Aorta (tissue), 5 donors: ENCODE results near the gene MYO19. TPM values are rescaled to one million over a fixed set of nuclear protein-coding genes. Genes with fewer than 3 reads are reported as not detected.
"Not testable (repeated sequence)": the region's sequence is repeated elsewhere in the genome, so short reads cannot be mapped to it uniquely, and the experiment has no call there.

Experiments
- ATAC-seq: fragments of 200-7000 bp; cut with Tn5 transposase; one replicate; pipeline ENCODE4 v1.9.1; 2022; ENCODE audit warnings: moderate library complexity; ENCODE audit not compliant: low FRiP score
- DNase-seq, 2 donors: peaks; one replicate each; pipeline ENCODE4 v3.0.0-alpha.2; 2020
- H3K27ac ChIP-seq, 2 donors: one replicate each; pipeline ENCODE4 v1.5.1; 2013; ENCODE audit warnings: low read length in 2 of 2, mild to moderate bottlenecking in 2 of 2, moderate library complexity in 2 of 2, control low read depth in 1 of 2, inconsistent platforms in 1 of 2, low read depth in 1 of 2
- H3K27me3 ChIP-seq, 2 donors: one replicate each; pipeline ENCODE4 v1.6.1; 2013; ENCODE audit warnings: control low read depth in 1 of 2, low read length in 1 of 2, mild to moderate bottlenecking in 1 of 2, moderate library complexity in 1 of 2; ENCODE audit not compliant: insufficient read depth in 2 of 2, control insufficient read depth in 1 of 2
- H3K36me3 ChIP-seq, 2 donors: one replicate each; pipeline ENCODE4 v1.6.1; 2013; ENCODE audit warnings: control low read depth in 1 of 2, low read length in 1 of 2, mild to moderate bottlenecking in 1 of 2; ENCODE audit not compliant: insufficient read depth in 2 of 2, control insufficient read depth in 1 of 2
- H3K4me1 ChIP-seq, 2 donors: one replicate each; pipeline ENCODE4 v1.6.1; 2013; ENCODE audit warnings: low read length in 2 of 2, control low read depth in 1 of 2, mild to moderate bottlenecking in 1 of 2, moderate library complexity in 1 of 2; ENCODE audit not compliant: insufficient read depth in 2 of 2, control insufficient read depth in 1 of 2
- H3K4me3 ChIP-seq, 2 donors: one replicate each; pipeline ENCODE4 v1.5.1; 2013; ENCODE audit warnings: low read length in 2 of 2, control low read depth in 1 of 2, mild to moderate bottlenecking in 1 of 2
- H3K9me3 ChIP-seq: one replicate; pipeline ENCODE4 v1.6.1; 2013; ENCODE audit warnings: mild to moderate bottlenecking, low read length; ENCODE audit not compliant: control insufficient read depth
- WGBS, 2 donors: extraction: QIAGEN DNeasy Blood & Tissue Kit; methylation state at CpG; one replicate each; pipeline ENCODE4 v1.1.7; 2013; 5-methylcytosine and 5-hydroxymethylcytosine counted together
- intact Hi-C, 2 donors: fragments of 100-400 bp; cut with DNase I; formaldehyde crosslinking; loops; one replicate each; pipeline versions ENCODE4 v1.14.2 to v1.15.0; 2022
- polyA plus RNA-seq, 2 donors: library from polyadenylated mRNA; stranded (reverse); fragments of 200-250 nt; gene quantifications; one replicate each; pipeline ENCODE4 v1.2.3, GENCODE V29; 2013
- total RNA-seq, 2 donors: library from RNA; stranded (reverse); fragmentation: NEBNext Ultra II Directional; extraction: Animal tissue kit (Norgen Biotek cat#: 25700); gene quantifications; one replicate each; pipeline ENCODE4 v1.2.1, GENCODE V29; 2021
- donor health status: healthy with polysubstance abuse.
- donor health status: Bipolar disorder and iron deficiency.
- donor health status: DM: no; HTN: no; CAD: no.
- donor health status: DM: no; HTN: no; CAD: no.
- donor health status: DM: yes; HTN: yes; CAD: no.

The MYO19 gene
- total and polyA plus RNA-seq, 4 donors = 13.1 to 57.3 (median 32.2) TPM

DNA sequence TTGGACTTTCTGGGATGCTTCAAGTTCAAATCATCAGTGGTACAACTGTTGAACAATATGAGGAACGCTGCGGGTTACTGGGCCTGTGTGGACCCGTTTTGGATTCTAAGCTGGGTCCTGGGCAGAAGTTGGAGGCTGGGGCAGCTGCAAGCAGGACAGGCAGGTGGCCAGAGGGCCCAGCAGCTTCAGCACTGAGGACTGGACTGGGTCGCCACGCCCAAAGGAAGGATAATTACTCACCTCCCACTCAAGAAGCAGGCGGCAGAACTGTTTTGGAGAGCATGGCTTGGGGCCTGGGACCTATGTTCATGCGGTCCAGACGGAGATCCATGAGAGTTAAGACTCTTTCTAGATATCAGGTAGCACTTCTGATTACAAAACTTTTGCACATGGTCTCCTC lies 49.6 kb downstream of the MYO19 start:
- Histone ChIP-seq H3K9me3 (no peaks in the 10 kb centered on the region), H3K27ac (no peak overlapping the region), H3K27me3 (no peaks in the 10 kb centered on the region), H3K4me1 (no peaks in the 10 kb centered on the region), H3K36me3 (no peaks in the 10 kb centered on the region), H3K4me3 (no peak overlapping the region)
- intact Hi-C loops = loop anchor here (10.0 kb wide), 5 partner anchors 50 to 520 kb away; partner anchors contain the start of genes AATF (in 1 of the 2), DHRS11 (in 1 of the 2), MYO19 (in 1 of the 2) and PIGW (in 1 of the 2)
- no peak for ATAC-seq
- WGBS, 2 donors = 90 to 94% methylated on average over 8 of the region's 8 CpGs
- DNase-seq = no peak

DNA sequence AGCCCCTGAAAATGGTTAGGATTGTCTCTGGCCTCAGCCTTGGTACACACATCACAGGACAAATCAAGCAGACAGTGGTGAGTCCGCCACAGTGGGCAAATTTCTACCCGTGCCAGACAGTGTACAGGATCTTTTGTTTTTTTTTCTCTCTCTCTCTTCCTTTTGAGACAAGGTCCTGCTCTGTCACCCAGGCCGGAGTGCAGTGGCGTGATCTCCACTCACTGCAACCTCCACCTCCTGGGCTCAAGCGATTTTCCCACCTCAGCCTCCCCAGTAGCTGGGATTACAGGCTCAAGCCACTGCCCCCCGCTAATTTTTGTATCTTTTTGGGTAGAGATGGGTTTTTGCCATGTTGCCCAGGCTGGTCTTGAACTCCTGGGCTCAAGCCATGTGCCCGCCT lies 50.6 kb downstream of the MYO19 start:
- WGBS, 2 donors = 89 to 93% methylated on average over 7 of the region's 7 CpGs
- not testable (repeated sequence) for DNase-seq, ATAC-seq, H3K4me1 ChIP-seq, H3K27ac ChIP-seq, H3K36me3 ChIP-seq, H3K27me3 ChIP-seq, H3K4me3 ChIP-seq, H3K9me3 ChIP-seq
- intact Hi-C loops = loop anchor here (10.0 kb wide), 5 partner anchors 51 to 519 kb away; partner anchors contain the start of genes AATF (in 1 of the 2), DHRS11 (in 1 of the 2), MYO19 (in 1 of the 2) and PIGW (in 1 of the 2)

DNA sequence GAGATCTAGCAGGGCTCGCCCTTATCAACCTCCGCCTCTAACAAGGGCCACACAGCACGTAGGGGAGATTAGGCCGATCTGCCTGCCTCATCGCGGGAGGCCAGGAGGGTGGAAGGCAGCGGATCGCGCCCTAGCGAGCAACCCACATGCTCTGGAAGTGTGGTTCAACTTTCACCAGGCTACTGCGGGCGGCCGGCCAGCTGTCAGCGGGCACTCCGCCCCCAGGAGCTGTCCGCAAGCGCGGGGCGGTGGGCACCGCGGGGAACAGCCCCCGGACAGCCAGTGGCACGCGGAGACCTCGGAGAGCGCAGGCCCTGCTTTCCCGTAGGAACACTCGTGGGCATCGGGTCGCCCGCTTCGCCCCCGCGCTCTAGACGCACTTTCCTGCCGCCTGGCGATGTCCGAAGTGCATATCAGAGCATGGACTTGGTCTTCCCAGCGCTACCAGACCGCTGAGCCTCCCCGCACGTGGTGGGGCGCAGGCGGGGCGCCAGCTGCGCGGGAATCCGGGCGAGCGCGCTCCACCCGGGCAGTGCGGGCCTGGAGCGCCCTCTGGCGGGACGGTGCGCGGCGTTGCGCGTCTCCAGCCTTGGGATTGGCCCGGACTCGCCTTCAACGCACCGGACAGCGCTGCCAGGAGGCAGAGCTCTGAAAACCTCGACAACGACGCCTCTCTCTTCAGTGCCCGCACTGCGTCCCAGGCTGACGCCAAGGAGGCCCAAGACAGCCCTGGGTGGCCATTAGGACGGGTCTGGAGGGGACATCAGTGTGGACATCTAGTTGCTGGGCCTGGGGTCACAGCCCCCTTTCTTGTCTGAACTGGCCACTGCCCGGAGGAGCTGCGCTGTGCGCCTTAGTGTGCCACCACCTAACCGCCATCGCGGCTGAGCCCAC lies 51.8 kb downstream of the MYO19 start:
- WGBS, 2 donors = 5 to 6% methylated on average over 75 to 79 of the region's 79 CpGs
- ATAC-seq = peak; percentile 93
- H3K36me3 ChIP-seq = no peaks in the 10 kb centered on the region
- H3K4me3 ChIP-seq = peak overlapping the region in 1 of 2 donors; percentile 11
- H3K9me3 ChIP-seq = no peaks in the 10 kb centered on the region
- DNase-seq = peak; percentile 88 to 96
- intact Hi-C loops = loop anchor here (10.0 kb wide), 5 partner anchors 52 to 518 kb away; partner anchors contain the start of genes AATF (in 1 of the 2), DHRS11 (in 1 of the 2), MYO19 (in 1 of the 2) and PIGW (in 1 of the 2)
- no peak overlapping the region for H3K27ac ChIP-seq
- H3K27me3 ChIP-seq = no peaks in the 10 kb centered on the region
- no peaks in the 10 kb centered on the region for H3K4me1 ChIP-seq

DNA sequence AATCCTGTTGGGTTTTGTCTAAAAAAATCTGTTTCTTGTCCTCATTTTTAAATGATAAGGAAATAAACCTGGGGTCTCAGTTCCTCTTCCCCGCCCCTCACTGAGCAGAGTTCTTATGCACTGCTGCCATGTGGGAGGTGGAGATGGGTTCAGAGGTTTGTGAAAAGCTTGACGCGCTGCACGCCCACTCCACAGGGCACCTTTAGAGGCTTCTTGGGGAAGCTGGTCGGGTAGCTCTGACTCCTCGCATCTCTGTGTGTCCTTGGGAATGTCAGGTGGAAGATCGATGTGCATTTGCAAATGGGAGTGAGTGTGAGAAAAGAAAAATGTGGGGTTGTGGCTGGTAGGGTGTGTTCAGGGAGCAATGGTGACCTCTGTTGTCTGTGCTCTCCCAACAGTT lies 52.8 kb downstream of the MYO19 start:
- no peak for DNase-seq
- no peak overlapping the region for H3K27ac ChIP-seq
- no peaks in the 10 kb centered on the region for H3K27me3 ChIP-seq
- no peak for ATAC-seq
- intact Hi-C loops = loop anchor here (10.0 kb wide), 5 partner anchors 53 to 517 kb away; partner anchors contain the start of genes AATF (in 1 of the 2), DHRS11 (in 1 of the 2), MYO19 (in 1 of the 2) and PIGW (in 1 of the 2)
- WGBS, 2 donors = 64 to 65% methylated on average over 7 of the region's 7 CpGs
- no peaks in the 10 kb centered on the region for H3K4me1 ChIP-seq
- H3K36me3 ChIP-seq = no peaks in the 10 kb centered on the region
- no peaks in the 10 kb centered on the region for H3K9me3 ChIP-seq
- H3K4me3 ChIP-seq = no peak overlapping the region

DNA sequence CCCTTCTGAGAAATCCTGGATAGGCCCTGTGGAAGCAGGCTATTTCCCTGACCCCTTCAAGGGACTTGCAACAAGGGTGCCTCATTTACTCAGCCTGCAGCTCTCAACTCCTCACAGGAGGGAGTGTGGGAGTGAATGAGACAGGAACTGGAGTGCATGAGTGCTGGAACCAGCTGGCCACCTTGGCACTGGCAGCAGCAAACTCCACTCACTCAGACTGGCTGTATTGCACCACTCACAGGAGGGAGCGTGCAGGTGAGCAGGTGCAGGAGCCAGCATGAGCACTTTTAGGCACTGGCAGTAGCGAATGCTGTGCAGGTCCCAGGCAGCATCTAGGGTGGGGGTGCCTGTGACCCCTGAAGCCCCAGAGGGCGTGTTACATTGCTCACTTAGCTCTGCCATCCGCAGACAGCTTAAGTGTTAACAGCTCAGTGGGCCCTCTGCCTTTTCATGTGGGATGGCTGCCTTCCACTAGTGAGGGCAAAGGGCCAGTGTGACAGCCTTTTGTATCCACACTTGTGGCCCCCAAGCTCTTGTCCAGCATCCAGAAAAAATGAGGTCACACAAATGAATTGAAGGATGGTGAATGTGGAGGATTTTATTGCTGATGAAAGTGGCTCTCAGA lies 59.2 kb downstream of the MYO19 start:
- Histone ChIP-seq H3K27ac (no peak overlapping the region), H3K36me3 (no peaks in the 10 kb centered on the region), H3K4me1 (no peaks in the 10 kb centered on the region), H3K9me3 (no peaks in the 10 kb centered on the region), H3K4me3 (no peak overlapping the region), H3K27me3 (no peaks in the 10 kb centered on the region)
- intact Hi-C loops = no loop called here
- ATAC-seq (no peak), DNase-seq (no peak)
- 70 to 77% methylated on average over 4 of the region's 4 CpGs for WGBS, 2 donors

DNA sequence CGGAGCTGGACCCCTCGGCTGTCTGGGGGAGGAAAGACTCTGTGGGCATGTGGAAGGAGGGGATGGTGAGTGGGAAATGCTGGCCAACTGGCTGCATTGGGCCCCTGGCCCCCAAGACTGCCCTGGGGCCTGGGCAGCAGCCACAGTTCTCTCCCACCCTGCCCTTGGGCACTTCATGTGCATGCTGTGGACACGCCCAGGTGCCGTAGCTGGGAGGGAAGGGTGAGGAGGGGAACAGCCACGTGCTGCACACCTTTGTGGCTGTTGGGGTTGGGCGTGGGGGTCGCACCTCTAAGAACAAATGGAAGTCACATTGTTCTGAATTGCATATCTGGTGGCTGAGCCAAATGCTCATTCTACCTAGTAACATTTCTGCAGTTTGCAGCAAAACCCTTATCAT lies 60.1 kb downstream of the MYO19 start:
- Histone ChIP-seq H3K36me3 (no peaks in the 10 kb centered on the region), H3K4me1 (no peaks in the 10 kb centered on the region), H3K4me3 (no peak overlapping the region), H3K27me3 (no peaks in the 10 kb centered on the region), H3K9me3 (no peaks in the 10 kb centered on the region), H3K27ac (no peak overlapping the region)
- no peak for DNase-seq
- no peak for ATAC-seq
- WGBS, 2 donors = 58 to 63% methylated on average over 7 of the region's 7 CpGs
- intact Hi-C loops = no loop called here

DNA sequence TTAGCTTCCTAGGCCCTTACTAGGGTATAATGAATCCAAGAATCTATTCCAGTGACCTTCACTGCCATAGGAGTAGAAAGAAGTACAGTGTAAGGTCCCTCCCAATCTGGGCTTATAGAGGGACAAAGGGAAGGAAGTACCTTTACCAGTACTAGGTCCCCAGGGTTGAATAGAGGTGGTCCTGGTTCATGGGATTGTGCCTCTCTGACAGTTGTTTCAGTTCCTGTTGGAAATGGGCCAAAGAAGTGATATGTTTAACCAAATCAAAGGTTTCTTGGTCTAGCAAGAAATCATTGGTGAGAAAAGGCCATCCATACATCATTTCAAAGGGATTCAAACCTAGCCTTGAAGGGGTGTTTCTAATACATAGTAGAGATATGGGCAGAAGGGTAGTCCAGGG lies 64.2 kb downstream of the MYO19 start:
- no peaks in the 10 kb centered on the region for H3K27me3 ChIP-seq
- no peak overlapping the region for H3K4me3 ChIP-seq
- intact Hi-C loops = no loop called here
- no peak for ATAC-seq
- no peaks in the 10 kb centered on the region for H3K9me3 ChIP-seq
- DNase-seq = no peak
- H3K4me1 ChIP-seq = no peaks in the 10 kb centered on the region
- no peaks in the 10 kb centered on the region for H3K36me3 ChIP-seq
- H3K27ac ChIP-seq = no peak overlapping the region

DNA sequence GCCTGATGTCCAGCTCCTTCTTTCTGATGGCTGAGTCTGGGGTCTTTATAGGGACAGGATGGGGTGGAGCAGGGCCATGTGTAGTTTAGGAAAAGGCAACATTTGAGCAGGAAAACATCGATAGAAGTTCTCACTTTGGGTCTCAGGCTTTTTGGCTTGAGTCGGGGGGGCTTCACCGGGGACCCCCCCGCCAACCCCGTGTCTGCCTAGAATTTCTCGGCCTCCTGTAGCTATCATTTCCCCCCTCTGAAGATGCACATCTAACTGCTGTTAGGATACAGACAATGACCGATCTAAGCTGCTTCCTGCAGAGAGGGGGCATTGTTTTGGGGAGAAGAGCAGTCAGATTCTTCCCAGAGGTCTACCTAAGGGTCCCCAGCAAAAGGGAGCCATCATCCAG lies 64.9 kb downstream of the MYO19 start:
- DNase-seq (no peak), ATAC-seq (no peak)
- H3K4me3 ChIP-seq = no peak overlapping the region
- intact Hi-C loops = no loop called here
- no peaks in the 10 kb centered on the region for H3K27me3 ChIP-seq
- no peaks in the 10 kb centered on the region for H3K4me1 ChIP-seq
- H3K36me3 ChIP-seq = no peaks in the 10 kb centered on the region
- 66 to 70% methylated on average over 7 of the region's 7 CpGs for WGBS, 2 donors
- no peaks in the 10 kb centered on the region for H3K9me3 ChIP-seq
- no peak overlapping the region for H3K27ac ChIP-seq
